Upper lobe of right lung (tissue), 1 donor: ENCODE data around the gene KANSL3. TPM values are rescaled to one million over a fixed set of nuclear protein-coding genes. Genes with fewer than 3 reads are reported as not detected.
"Not testable (repeated sequence)": the region's sequence is repeated elsewhere in the genome, so short reads cannot be mapped to it uniquely, and the experiment has no call there.

Source experiments
- ATAC-seq: fragments of 200-7000 bp; cut with Tn5 transposase; one replicate; pipeline ENCODE4 v1.9.1; 2020; ENCODE audit warnings: mild to moderate bottlenecking, moderate library complexity
- DNase-seq: peaks from one replicate; pipeline ENCODE4 v3.0.0-alpha.2; 2020
- H3K27ac ChIP-seq: fragments of 200-600 bp; one replicate; pipeline ENCODE4 v1.8.0; 2022
- H3K27me3 ChIP-seq: fragments of 200-600 bp; one replicate; pipeline ENCODE4 v1.8.0; 2022; ENCODE audit warnings: mild to moderate bottlenecking
- H3K36me3 ChIP-seq: fragments of 200-600 bp; one replicate; pipeline ENCODE4 v1.8.0; 2022
- H3K4me1 ChIP-seq: fragments of 200-600 bp; one replicate; pipeline ENCODE4 v1.8.0; 2022
- H3K4me3 ChIP-seq: fragments of 200-600 bp; one replicate; pipeline ENCODE4 v1.8.0; 2022; ENCODE audit warnings: mild to moderate bottlenecking
- H3K9me3 ChIP-seq: fragments of 200-600 bp; one replicate; pipeline ENCODE4 v1.8.0; 2022
- intact Hi-C: fragments of 100-400 bp; cut with DNase I; formaldehyde crosslinking; loops from one replicate; pipeline ENCODE4 v1.11.0; 2022
- total RNA-seq: library from RNA; stranded (reverse); fragmentation: NEBNext Ultra II Directional; extraction: Animal tissue kit (Norgen Biotek cat#: 25700); gene quantifications from one replicate; pipeline ENCODE4 v1.2.1, GENCODE V29; 2021
- TF ChIP-seq, protein P1 (sequence below): fragments of 200-600 bp; IDR thresholded peaks from one replicate; pipeline ENCODE4 v1.8.0; 2022; ENCODE audit warnings: antibody characterized with exemption
- donor health status: DM: no; HTN: yes; CAD: no; lungs with severe emphysema.

The KANSL3 gene
- total RNA-seq, 1 donor from 2014 or later, result 50.1 TPM

GRCh38 chr2:96555146-96555610 lies 82.9 kb downstream of the KANSL3 start:
- no peaks in the 10 kb centered on the region for H3K27me3 ChIP-seq
- TF ChIP-seq, protein P1, sequence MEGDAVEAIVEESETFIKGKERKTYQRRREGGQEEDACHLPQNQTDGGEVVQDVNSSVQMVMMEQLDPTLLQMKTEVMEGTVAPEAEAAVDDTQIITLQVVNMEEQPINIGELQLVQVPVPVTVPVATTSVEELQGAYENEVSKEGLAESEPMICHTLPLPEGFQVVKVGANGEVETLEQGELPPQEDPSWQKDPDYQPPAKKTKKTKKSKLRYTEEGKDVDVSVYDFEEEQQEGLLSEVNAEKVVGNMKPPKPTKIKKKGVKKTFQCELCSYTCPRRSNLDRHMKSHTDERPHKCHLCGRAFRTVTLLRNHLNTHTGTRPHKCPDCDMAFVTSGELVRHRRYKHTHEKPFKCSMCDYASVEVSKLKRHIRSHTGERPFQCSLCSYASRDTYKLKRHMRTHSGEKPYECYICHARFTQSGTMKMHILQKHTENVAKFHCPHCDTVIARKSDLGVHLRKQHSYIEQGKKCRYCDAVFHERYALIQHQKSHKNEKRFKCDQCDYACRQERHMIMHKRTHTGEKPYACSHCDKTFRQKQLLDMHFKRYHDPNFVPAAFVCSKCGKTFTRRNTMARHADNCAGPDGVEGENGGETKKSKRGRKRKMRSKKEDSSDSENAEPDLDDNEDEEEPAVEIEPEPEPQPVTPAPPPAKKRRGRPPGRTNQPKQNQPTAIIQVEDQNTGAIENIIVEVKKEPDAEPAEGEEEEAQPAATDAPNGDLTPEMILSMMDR, result no peak

DNA sequence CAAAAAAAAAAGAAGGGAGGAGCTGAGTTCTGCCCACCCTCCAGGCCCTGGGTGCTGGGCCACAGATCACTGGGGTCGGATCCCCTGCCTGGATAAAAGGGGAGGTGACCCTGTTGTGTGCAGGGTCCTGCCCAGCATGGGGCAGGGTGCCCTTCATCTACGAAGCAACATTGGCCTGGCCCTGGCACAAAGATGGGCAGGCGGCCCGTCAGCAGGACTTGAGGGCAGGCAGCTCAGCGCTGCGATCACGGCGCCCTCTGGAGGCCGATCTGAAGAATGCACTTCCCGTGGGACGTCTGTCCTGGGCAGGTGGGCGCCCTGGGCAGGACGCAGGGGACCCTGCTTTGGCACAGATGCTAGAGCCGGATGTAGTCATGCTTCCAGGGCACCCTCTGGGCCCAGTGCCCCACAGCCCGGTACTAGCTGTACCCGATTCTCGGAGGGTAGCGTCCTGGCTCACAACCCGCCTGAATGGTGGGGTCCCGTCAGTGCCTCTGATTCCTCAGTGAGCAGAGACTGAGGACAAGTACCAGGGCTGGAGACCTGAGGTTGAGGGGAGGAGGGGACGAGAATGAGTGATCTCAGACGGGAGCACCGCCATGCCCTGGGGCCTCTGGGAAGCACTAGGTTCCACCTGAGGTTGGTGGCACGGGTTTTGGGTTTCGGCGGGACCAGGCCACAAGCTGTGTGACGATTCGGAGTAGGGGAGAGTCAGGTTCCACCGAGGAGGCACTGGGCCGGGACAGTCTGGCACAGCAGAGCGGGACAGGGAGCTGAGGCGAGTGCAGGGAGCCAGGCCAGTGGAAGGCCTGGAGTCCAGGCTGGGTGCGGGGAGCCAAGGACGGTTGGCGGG lies 83.6 kb downstream of the KANSL3 start:
- H3K4me1 ChIP-seq, result peaks cover 9% of the 10 kb centered on the region
- ATAC-seq, result peak; percentile 79
- no peaks in the 10 kb centered on the region for H3K27me3 ChIP-seq
- no peak overlapping the region for H3K27ac ChIP-seq
- peaks cover 30% of the 10 kb centered on the region for H3K36me3 ChIP-seq
- peak; percentile 85 for DNase-seq
- TF ChIP-seq, protein P1, result peak; percentile 96
- H3K4me3 ChIP-seq, result no peak overlapping the region
- intact Hi-C loops, result no loop called here
- no peaks in the 10 kb centered on the region for H3K9me3 ChIP-seq

More at GRCh38 chr2:96555146-96555610, 82.9 kb downstream of the KANSL3 start:
- H3K36me3 ChIP-seq, result peaks cover 23% of the 10 kb centered on the region
- no peaks in the 10 kb centered on the region for H3K9me3 ChIP-seq
- H3K4me3 ChIP-seq, result no peak overlapping the region
- DNase-seq, result no peak
- ATAC-seq, result no peak
- peaks cover 9% of the 10 kb centered on the region for H3K4me1 ChIP-seq
- intact Hi-C loops, result no loop called here
- no peak overlapping the region for H3K27ac ChIP-seq

- DNase-seq, H3K9me3 ChIP-seq, intact Hi-C loops, H3K4me3 ChIP-seq, H3K27me3 ChIP-seq, H3K27ac ChIP-seq, H3K4me1 ChIP-seq, ATAC-seq: not testable (repeated sequence)
- H3K36me3 ChIP-seq, result peaks cover 36% of the 10 kb centered on the region
Measured at GRCh38 chr2:96553957-96554292, 84.2 kb downstream of the KANSL3 start.

DNA sequence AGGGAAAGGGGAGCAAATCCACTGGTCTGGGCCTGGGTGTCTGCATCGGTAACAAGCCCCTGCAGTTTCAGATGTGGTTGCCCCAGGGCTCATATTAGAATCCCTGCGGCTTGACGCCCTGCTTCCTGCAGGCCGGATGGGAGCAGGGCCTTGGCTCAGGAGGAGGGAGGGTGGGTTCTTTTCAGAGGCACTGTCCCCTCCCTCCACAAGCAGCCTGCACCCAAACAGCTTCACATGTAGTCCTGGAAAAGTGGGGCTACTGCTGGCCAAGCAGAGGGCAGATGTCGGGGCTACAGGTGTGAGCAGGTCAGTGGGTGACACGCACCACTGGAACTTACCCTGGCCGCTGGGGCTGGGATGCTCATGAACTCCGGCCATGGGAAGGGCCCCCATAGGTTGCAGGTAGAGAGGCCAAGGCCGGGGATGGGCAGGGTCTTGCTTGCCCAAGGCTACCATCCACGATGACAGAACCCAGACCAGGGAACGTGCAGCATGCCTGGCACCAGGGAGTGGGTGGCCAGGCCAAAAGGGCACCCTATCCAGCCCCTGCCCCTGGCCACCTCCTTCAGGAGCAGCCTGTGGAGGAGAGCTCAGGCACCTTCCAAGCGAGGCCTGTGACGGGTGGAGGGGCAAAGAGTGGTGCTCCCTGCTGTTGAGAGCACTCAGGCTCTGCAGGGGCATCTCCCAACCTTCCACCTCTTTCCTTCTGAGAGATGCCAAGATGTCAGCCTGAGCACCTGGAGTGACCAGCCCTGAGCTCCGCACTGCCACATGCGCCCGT lies 84.7 kb downstream of the KANSL3 start:
- TF ChIP-seq, protein P1, result no peak
- ATAC-seq, result no peak
- DNase-seq, result no peak
- Histone ChIP-seq H3K4me1 (peaks cover 9% of the 10 kb centered on the region), H3K4me3 (no peak overlapping the region), H3K9me3 (no peaks in the 10 kb centered on the region), H3K27ac (no peak overlapping the region), H3K27me3 (no peaks in the 10 kb centered on the region), H3K36me3 (peaks cover 41% of the 10 kb centered on the region)
- intact Hi-C loops, result no loop called here

- ATAC-seq (no peak), DNase-seq (no peak)
- TF ChIP-seq, protein P1, result no peak
- H3K4me1 ChIP-seq, result peaks cover 12% of the 10 kb centered on the region
- intact Hi-C loops, result no loop called here
- no peaks in the 10 kb centered on the region for H3K9me3 ChIP-seq
- H3K4me3 ChIP-seq, result no peak overlapping the region
- H3K27me3 ChIP-seq, result no peaks in the 10 kb centered on the region
- H3K36me3 ChIP-seq, result peaks cover 45% of the 10 kb centered on the region
- H3K27ac ChIP-seq, result no peak overlapping the region
Measured at GRCh38 chr2:96552315-96553175, 85.6 kb downstream of the KANSL3 start.
